H7 (cell line): ENCODE data around the gene ANXA5. TPM values are rescaled to one million over a fixed set of nuclear protein-coding genes. Genes with fewer than 3 reads are reported as not detected.
A peak's percentile ranks its signal among the peaks of the same experiment; 100 is the strongest.

ENCODE experiments used
- DNase-seq: peaks from one replicate; pipeline ENCODE4 v3.0.0; 2012
- H3K27me3 ChIP-seq: 2 replicates; pipeline ENCODE4 v1.6.0; 2011; ENCODE audit warnings: mild to moderate bottlenecking, low read length; ENCODE audit not compliant: control insufficient read depth, insufficient read depth
- H3K36me3 ChIP-seq: replicated peaks from 2 replicates; pipeline ENCODE4 v1.5.1; 2011; ENCODE audit warnings: low read length; ENCODE audit not compliant: control insufficient read depth, insufficient read depth
- H3K4me3 ChIP-seq: 2 replicates; pipeline ENCODE4 v1.5.1; 2011; ENCODE audit warnings: low read depth, mild to moderate bottlenecking, control low read depth, low read length, moderate library complexity; ENCODE audit not compliant: insufficient read depth
- total RNA-seq: library from RNA; depleted of rRNA; stranded (reverse); fragments of >200 nt; shearing (Covaris generic); gene quantifications from 2 replicates; pipeline ENCODE4 v1.2.3, GENCODE V29; 2014

ANXA5 gene
- total RNA-seq, 1 experiment from 2014 or later, result 278 TPM

DNA sequence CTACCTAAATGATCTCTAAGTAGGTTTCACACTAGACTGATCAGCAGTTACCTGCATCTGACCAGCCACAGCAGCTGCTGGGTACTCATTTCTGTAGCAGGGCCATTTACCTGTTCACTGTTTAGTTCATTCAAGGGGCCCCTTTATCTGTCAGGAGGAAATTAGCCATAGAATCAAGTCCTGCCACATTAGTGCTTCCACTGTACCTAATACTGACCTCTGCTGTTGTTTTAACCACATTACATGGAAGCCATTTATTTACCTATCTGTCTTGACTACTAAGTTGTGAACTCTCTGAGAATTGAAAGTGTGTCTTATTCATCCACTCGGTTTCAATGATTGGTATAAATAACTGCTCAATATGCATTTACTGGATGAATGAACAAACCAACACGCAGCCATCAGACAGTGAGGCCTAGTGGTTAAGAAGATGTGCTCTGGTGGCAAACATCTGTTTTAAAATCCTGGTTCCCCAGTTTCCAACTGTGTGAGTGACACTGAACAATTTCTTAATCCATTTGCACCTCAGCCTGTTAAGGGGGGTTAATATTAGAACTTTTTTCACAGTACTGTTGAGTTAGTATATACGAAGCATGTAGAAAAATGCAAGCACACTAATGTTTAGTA is 30.0 kb upstream of the ANXA5 start:
- H3K36me3 ChIP-seq, result no peaks in the 10 kb centered on the region
- no peaks in the 10 kb centered on the region for H3K27me3 ChIP-seq
- no peak for DNase-seq
- H3K4me3 ChIP-seq, result no peak overlapping the region

DNA sequence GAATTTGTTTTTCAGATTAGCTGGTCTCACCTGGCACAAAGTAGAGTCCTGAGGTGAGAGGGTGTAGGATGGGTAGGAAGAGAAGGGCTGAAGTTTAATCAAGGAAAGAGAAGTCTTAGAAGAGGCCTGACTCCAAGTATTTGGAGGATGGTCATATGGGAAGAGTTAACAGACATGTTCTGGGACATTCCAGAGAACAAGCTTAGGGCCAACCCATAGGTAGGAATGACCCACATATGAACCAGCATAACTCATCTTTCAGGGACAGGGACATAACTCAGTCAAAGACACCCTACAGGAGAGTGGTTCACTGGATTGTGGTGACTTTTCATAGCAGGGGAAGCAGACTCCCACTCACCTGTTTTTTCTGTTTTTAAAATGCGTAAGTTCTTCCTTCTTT is 27.9 kb upstream of the ANXA5 start:
- H3K4me3 ChIP-seq, result no peak overlapping the region
- H3K27me3 ChIP-seq, result no peaks in the 10 kb centered on the region
- no peaks in the 10 kb centered on the region for H3K36me3 ChIP-seq
- no peak for DNase-seq

DNA sequence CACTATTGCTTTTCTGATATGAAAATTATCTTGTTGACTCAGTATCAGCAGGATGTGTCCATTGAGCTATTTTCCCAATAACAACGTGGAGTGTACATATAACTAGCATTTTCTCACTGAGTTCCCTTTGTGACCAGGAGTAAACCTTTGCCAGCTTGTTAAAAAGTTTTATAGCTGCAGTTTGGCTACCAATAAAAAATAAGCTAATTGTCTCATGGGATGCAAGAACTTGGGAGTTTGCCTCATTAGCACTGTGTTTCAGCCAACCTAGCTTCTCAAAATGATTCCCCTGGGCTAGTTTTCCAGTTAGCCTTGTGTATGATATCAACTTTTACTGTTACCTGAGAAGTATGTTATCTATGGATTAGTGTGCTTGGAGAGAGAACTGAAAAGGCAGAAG is 24.9 kb upstream of the ANXA5 start:
- DNase-seq, result no peak
- H3K4me3 ChIP-seq, result no peak overlapping the region
- H3K36me3 ChIP-seq, result no peaks in the 10 kb centered on the region
- H3K27me3 ChIP-seq, result no peaks in the 10 kb centered on the region

DNA sequence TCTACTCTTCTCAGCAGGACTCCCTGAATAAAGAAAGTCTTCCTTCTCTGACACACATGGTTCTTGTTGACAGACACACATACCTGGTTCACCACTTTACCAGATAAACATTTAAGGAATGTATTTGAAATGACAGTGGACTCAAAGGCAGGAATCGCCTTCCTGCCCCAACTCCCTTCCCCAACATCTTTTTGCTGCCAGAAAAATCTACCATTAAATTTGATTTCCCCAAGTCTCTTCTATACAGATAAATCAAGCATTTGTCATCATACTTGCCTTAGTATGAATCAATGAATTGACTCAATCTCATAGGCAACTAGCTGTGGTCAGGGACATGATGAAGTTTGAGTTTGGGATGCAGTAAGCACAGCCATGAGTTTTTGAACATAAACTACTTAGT is 23.3 kb upstream of the ANXA5 start:
- Histone ChIP-seq H3K27me3 (no peaks in the 10 kb centered on the region), H3K36me3 (no peaks in the 10 kb centered on the region), H3K4me3 (no peak overlapping the region)
- DNase-seq, result no peak

DNA sequence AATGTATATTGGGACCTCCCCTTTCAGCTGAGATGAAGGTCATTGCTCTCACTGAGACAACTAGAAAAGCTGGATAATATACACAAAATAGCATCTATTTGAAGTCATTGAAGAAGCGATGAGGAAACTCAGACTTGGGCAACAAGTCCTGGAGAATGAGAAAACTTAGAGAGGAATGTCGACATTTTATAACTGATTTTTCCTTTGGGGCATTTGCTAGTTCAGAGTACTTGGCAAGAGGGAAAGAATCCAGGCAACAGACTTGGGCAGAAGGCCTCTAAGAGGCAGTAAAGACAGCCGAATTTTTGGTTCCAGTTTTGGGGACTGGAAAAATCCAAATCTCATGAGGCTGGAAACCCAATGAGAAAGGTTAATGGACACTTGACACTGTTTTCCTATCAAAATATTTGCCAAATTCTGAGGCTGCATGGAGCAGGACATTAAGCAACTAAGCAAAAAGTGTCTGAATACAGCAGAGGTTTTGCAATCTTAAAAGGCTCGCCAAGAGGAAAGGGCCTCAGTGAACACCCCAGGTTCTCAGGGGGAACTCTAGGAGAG is 21.0 kb upstream of the ANXA5 start:
- H3K27me3 ChIP-seq, result no peaks in the 10 kb centered on the region
- H3K36me3 ChIP-seq, result no peaks in the 10 kb centered on the region
- DNase-seq, result no peak
- no peak overlapping the region for H3K4me3 ChIP-seq

DNA sequence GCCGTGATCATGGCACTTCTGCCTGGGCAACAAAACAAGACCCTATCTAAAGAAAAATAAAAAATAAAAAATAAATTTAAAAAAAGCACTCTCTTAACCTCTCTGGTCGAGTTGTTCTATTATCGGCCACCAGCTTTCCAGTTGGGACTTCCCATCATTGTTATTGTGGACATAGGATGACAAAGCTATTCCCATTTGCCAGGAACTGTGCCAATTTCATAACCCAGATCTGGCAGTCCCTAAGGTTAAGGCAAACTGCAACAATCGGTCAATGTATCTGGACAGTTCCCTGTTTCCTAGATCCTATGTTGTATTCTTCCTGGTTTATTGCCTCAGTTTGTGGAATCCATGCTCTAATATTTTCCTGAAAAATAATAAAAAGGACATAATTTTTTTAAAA is 17.8 kb upstream of the ANXA5 start:
- DNase-seq, result no peak
- Histone ChIP-seq H3K36me3 (no peaks in the 10 kb centered on the region), H3K4me3 (no peak overlapping the region), H3K27me3 (no peaks in the 10 kb centered on the region)

DNA sequence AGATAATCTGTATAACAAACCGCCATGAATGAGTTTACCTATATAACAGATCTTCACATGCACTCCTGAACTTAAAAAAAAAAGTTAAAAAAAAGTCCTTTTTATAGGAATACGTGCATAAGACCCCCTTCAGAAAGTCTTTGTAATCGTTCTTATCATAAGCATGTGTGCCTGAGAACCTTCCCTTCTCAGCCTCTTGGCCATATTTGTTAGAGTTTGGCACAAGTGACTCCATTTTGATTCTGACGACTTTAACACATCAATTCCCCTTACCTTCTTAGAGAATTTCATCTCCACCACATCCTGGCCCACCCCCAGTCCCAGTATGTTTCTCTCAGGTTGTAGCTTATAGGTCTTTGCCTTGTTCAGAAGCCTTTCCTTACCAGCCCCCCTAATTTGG is 16.0 kb upstream of the ANXA5 start:
- no peak for DNase-seq
- Histone ChIP-seq H3K36me3 (no peaks in the 10 kb centered on the region), H3K27me3 (no peaks in the 10 kb centered on the region), H3K4me3 (no peak overlapping the region)

DNA sequence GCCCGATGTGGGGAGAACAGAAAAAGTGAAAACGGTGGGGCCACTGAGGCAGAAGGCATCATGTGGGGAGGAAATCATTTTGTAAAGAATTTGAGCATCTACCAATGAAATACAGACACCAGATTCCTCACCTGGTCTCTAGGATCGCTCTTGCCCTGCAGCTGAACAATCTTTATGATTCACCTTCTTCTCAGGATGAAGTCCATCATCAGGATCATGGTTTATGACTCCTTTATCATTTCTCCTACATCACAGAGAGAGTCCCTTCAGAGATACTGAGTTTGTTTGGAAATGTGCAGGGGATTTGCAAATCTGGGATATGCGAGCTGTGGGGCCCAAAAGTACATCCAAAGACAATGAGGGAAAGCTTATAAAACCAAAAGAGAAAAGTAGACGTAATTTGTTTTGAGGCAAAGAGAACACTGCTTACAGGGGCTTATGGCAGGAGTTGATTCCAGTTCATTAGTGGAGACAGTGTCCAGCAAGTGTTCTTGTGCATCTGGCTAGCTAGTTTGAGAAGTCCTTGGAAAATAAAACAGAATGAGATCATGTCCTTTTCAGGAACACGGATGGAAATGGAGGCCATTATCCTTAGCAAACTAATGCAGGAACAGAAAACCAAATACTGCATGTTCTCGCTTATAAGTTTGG is 15.3 kb upstream of the ANXA5 start:
- H3K36me3 ChIP-seq, result no peaks in the 10 kb centered on the region
- no peak for DNase-seq
- H3K4me3 ChIP-seq, result peak overlapping the region; percentile 16; the same call in 1 of the 2 replicates
- no peaks in the 10 kb centered on the region for H3K27me3 ChIP-seq

DNA sequence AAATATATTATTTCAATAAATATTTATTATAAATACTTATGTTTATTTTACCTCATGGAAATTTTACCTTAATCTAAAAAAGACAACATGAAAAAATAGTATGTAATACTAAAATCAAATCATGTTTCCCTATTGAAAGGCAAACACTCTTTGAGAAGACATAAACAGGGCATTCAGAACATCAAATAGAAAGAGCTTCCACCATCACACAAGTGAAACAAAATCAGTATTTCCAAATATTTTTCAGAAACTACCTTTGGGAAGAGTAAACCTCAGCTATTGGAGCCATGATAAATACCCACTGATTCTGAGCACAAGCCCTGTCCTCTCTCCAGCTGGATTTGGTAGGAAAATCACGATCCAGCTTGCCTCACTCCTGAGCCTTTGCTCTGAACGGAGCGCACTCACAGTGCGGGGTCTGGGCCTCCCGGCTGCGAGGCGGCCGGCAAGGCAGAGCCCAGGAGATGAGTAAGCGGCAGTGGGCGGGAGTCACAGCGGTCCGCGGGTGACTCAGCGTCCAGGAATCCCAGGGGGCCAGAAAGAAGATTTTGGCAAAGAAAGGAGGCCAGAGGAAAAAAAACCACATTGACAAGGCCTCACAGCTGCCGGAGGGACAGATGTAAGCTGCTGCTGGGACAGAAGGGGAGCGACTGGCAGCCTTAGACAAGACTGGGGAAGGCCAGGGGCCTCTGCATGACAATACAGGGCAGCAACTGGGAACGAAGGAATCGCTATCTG is 14.7 kb upstream of the ANXA5 start:
- peak; percentile 74 for DNase-seq
- H3K4me3 ChIP-seq, result peak overlapping the region; percentile 16; the same call in 1 of the 2 replicates
- no peaks in the 10 kb centered on the region for H3K27me3 ChIP-seq
- no peaks in the 10 kb centered on the region for H3K36me3 ChIP-seq

DNA sequence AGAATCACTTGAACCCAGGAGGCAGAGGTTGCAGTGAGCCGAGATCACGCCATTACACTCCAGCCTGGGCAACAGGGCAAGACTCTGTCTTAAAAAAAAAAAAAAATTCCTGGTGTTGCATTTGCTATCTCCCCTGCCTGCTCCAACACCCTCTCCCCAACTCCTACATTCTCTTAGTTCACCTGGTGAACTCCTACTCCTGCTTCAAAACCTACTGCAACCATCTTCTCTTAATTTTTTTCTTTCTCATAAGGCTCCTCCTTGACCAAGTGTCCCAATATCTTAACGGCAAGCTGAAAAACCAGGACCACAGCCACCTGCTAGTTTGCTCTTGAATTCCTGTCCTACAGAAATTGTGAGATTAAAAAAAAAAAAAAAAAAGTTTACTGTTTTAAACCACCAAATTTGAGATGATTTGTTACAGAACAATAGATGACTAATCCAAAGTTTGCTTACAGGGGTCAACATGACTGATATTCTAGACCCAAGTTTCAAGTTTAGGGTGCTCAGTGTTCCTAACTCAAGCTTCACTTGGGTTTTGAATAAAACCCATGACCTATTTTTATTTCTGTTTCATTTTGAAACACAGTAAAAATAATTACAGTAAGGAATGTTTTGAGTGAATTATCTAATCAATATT is 13.1 kb upstream of the ANXA5 start:
- Histone ChIP-seq H3K4me3 (no peak overlapping the region), H3K36me3 (no peaks in the 10 kb centered on the region), H3K27me3 (no peaks in the 10 kb centered on the region)
- DNase-seq, result no peak

DNA sequence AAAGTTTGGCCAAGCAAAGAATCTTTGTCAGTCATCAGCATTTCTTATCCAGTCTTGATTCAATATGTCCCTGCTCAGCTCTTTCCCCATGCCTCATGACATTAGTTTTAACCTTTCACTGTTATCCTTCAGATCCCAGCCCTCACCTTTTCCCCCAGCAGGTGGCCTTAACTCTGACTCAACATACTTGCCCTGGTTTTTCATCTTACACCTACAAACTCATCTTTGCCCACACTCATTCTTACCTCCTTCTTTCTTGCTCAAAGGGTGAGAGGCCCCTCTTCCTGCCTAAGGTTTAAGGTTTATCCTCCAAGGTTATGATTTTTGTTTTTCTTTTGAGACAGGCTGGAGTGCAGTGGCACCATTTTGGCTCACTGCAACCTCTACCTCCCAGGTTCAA is 10.6 kb upstream of the ANXA5 start:
- no peak overlapping the region for H3K4me3 ChIP-seq
- H3K36me3 ChIP-seq, result no peaks in the 10 kb centered on the region
- DNase-seq, result no peak
- no peaks in the 10 kb centered on the region for H3K27me3 ChIP-seq

DNA sequence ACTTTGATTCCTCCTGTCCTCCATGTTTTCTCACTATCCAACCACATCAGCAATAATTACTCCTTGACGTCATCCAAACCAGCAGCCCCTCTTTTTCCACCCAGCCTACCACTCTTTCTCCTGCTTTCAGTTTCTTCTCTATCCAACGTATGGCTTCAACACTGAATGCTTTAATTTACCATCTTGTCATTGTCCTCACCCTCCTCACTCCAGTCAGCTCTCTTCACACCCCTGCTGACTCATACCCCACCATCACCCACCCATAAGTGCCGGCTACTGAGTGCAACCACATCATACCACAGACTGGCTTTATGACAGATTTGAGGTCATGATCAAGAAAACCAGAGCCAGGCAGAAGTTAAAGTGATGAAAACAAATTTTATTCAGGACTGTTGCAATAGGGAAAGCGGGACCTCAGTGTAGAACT is 9.8 kb upstream of the ANXA5 start:
- no peak for DNase-seq

DNA sequence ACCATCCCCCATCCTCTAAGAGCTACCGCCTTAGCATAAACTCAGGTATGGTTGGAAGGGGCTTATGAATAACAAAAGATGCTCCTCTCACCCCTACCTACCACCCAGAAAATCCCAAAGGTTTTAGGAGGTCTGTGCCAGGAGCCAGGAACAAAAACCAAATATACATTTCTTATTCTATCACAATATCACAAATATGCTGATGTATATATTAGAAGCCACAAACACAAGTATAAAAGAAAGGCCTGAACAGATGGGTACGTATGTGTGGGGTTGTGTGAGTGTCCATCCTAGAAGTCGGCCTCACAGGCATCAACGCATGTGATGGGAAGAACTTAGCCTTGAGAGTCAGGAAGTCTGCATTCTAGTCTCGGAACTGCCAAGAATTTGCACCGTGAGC is 8.7 kb upstream of the ANXA5 start:
- Histone ChIP-seq H3K27me3 (no peaks in the 10 kb centered on the region), H3K36me3 (no peaks in the 10 kb centered on the region), H3K4me3 (no peak overlapping the region)
- no peak for DNase-seq

More for the DNA sequence above, 9.8 kb upstream of the ANXA5 start:
- Histone ChIP-seq H3K36me3 (no peaks in the 10 kb centered on the region), H3K4me3 (no peak overlapping the region), H3K27me3 (no peaks in the 10 kb centered on the region)

DNA sequence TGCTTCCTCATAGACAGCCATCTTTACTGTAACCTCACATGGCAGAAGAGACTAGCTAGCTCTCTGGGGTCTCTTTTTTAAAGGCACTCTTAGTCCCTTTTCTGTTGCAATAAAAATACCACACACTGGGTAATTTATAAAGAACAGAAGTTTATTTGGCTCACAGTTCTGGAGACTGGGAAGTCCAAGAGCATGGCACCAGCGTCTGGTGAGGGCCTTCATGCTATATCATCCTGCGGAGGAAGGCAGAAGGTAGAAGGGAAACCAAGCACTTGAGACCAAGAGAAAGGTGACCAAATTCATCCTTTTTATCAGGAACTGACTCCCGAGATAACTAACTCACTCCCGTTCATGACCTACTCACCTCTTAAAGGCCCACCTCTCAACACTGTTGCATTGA is 5.4 kb upstream of the ANXA5 start:
- H3K4me3 ChIP-seq, result no peak overlapping the region
- DNase-seq, result no peak
- H3K27me3 ChIP-seq, result no peaks in the 10 kb centered on the region
- H3K36me3 ChIP-seq, result no peaks in the 10 kb centered on the region
